Activated CD4-positive, CD25-positive, alpha-beta regulatory T cell (primary cell): ENCODE results near the gene ZNF662.

Experiments used
- DNase-seq, 4 experiments: peaks; one replicate each; lab custom pipeline; 2025; lab: John Stamatoyannopoulos, UW

Gene ZNF662

DNA sequence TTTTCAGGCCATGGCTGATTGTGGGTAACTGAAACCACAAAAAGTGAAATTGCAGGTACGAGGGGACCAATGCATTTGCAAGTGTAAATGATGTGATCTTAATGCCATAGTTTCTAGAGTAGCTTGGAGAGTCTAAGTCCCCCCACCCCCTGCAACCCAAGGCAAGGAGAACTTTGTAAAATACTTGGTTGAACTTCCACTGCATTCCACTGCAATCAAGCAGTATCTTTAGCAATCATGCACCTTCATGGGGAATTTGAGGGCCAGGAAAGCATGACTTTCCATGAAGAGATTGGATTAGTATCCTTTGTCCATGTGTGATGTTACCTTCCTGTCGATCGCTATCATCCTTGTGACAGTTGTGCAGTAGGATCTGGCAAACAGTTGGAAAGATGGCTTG lies 18.9 kb upstream of the ZNF662 start:
- DNase-seq: no peak

DNA sequence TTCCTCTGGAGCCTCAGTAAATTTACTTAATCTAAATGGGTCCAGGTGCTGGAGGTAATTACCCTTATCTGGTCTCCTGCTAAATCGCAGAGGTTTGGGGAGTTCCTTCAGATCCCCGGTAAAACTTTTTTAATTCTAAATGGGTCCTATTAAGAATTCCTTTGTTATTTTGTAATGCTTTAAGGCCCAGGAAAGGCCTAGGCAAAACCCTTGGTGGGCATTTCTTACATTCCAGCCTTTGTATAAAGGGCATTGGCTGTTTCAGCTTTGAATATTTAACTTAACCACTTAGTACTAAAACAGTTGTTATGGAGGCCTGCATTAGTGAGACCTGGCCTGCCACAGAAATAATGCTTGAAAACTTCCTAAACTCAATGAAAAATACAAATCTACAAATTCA lies 14.9 kb upstream of the ZNF662 start:
- DNase-seq: no peak

DNA sequence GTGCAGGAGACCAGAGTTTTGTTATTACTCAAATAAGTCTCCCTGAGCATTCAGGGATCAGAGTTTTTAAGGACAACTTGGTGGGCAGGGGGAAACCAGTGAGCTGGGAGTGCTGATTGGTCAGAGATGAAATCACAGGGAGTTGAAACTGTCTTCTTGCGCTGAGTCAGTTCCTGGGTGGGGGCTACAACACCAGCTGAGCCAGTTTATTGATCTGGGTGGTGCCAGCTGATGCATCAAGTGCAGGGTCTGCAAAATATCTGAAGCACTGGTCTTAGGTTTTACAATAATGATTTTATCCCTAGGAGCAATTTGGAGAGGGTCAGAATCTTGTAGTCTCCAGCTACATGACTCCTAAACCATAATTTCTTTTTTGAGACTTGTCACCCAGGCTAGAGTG lies 13.8 kb upstream of the ZNF662 start:
- DNase-seq: no peak

DNA sequence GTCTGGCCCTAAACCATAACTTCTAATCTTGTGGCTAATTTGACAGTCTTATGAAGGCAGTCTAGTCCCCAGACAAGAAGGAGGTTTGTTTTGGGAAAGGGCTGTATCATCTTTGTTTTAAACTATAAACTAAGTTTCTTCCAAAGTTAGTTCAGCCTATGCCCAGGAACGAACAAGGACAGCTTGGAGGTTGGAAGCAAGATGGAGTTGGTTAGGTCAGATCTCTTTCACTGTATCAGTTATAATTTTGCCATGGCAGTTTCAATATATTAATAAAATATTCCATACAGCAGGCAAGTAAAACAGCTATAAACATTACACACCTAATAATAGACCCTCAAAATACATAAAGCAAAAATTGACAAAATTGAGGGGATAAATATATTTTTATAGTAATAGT lies 13.1 kb upstream of the ZNF662 start:
- no peak for DNase-seq

DNA sequence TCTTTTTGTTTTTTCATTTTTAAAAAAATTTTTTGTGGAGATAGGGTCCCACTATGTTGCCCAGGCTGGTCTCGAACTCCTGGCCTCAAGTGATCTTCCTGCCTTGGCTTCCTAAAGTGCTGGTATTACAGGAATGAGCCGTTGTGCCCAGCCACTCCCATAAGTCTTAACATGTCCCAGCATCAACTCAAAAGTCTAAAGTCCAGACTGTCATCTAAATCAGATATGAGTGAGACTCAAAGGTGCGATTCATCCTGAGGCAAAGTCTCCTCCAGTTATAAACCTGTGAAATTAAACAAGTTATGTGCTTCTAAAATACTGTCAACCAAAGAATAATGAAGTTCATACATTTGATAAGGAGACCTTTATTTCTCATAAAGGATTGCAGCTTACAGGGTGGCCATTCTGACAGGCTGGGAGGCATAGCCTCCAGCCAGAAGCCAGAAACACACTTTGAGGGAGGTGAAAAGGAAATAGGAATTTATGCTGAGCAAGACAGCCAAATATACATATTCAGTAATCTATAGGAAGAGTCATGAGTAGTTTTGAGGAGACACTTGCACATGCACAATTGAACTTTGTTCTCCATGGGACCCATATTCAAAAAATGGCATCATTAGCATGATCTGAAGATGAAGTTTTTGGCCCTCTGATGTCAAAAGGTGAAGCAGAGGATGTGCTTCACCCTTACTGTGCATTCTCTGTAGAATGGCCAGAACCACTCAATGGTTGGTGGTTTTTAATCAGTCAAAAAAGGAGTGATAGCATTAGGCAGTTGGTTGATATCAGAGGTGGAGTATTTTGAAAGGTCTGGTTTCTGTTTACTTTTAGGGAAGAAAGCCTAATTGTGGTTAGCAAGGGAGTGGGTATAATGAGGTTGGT lies 11.0 kb upstream of the ZNF662 start:
- DNase-seq: no peak

- DNase-seq: no peak
Measured at GRCh38 chr3:42895580-42895868, 10.4 kb upstream of the ZNF662 start.

GRCh38 chr3:42898896-42899675 lies 6.9 kb upstream of the ZNF662 start:
- no peak for DNase-seq

GRCh38 chr3:42900226-42901072 lies 5.5 kb upstream of the ZNF662 start:
- no peak for DNase-seq

- no peak for DNase-seq
Measured at GRCh38 chr3:42901073-42901415, 4.9 kb upstream of the ZNF662 start.

DNA sequence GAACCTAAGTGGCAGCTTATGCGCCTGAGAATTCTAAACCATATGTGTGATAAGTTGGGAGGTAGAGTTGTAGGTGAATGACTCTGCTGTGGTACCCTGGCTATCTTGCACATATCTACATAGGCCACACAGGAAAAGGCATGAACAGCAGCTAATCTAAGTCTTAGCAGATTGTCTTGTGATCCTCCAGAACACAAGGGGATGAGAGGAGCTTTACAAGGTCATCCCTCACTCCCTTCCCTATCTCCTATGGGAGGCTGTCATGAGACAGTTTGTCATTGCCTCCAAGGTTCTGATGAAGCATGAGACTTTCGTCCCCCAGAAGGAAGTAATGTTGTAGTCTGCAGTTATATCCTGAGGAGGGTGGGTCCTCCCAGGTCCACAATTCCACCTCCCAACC lies 3.7 kb upstream of the ZNF662 start:
- no peak for DNase-seq

- DNase-seq: no peak
Measured at GRCh38 chr3:42904076-42904475, 1.9 kb upstream of the ZNF662 start.

DNA sequence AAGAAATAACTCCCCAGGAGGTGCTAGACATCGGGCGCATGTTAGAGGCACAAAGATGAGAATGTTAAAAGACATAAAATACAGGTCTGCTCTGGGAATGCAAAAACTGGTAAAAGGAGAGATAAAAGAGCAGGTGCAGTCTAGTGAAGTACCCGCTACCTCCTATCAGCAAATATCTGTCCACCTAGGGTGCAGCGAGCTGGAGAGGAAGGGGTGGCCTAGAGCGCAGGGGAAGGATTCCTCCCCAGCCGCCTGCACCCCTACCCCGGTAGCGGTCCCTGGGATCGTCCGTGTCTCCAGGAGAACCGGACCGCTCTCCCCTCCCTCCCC lies 237 bp upstream of the ZNF662 start:
- no peak for DNase-seq

DNA sequence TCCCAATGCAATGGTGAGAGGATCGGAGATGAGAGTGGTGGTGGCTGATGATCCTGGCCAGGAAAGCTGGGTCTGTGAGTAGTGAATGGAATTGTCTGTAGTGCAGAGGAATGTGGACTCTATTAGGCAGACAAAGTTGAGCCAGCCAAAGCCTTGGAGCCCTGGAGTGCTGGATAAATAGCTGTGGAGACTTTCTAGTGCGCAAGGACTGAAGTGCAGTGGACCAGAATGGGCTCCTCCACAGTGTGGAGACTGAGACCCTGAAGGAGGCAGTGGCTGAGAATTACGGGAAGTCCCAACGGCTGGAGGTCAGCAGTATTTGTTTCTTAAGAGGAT lies 874 bp downstream of the ZNF662 start:
- DNase-seq: no peak

- no peak for DNase-seq
Measured at GRCh38 chr3:42908675-42909074, 2.7 kb downstream of the ZNF662 start.

DNA sequence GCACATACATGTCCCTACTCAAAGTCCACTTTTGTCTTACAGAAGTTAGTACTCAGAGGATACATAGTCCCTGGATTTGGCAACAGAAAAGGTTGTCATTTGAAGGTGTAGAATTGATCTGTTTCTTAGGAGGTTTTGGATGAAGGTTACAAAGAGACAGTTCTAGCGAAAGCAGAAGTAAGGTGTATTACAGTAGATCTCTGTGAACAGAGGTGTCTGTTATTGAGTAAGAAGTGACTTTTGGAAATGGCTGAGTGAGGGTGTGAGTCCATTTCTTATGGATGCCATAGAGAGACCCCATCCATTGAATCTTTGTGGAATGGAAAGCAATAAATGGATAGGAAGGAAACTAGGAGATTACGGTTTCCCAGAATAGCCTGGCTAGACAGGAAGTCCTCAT lies 5.6 kb downstream of the ZNF662 start:
- no peak for DNase-seq

DNA sequence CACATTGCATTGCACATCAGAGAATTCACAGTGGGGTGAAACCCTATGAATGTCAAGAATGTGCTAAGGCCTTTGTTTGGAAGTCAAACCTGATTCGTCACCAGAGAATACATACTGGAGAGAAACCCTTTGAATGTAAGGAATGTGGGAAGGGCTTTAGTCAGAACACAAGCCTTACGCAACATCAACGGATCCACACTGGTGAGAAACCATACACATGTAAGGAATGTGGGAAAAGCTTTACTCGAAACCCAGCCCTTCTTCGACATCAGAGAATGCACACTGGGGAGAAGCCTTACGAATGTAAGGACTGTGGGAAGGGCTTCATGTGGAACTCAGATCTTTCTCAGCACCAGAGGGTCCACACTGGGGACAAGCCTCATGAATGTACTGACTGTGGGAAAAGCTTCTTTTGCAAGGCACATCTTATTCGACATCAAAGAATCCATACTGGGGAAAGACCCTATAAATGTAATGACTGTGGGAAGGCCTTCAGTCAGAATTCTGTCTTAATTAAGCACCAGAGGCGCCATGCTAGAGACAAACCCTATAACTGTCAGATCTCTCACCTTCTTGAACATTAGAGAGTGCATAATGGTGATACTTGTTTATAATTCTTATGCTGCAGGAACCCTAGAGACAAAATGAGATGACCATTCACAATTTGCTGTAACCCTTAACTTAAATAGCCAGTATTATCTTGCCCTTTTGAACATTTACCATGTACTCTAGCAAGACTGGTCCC lies 9.0 kb downstream of the ZNF662 start:
- DNase-seq: no peak

DNA sequence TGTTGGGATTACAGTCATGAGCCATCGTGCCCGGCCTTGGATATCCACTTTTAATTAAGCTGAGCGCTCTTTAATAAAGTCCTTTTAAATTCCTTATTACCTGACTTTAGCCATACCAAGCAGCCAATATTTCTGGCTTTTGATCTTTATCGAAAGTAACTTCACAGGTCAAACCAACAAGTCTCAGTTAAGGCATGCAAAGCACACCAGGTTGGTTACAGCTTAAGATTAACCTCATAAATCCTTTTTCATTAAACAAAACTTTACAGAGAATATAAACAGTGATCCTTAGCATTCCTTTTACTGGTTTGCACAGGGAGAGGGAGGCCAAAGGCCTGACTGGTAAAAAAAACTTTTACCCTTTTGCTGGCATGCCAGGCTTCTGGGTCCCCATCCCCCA lies 17.7 kb downstream of the ZNF662 start:
- no peak for DNase-seq

DNA sequence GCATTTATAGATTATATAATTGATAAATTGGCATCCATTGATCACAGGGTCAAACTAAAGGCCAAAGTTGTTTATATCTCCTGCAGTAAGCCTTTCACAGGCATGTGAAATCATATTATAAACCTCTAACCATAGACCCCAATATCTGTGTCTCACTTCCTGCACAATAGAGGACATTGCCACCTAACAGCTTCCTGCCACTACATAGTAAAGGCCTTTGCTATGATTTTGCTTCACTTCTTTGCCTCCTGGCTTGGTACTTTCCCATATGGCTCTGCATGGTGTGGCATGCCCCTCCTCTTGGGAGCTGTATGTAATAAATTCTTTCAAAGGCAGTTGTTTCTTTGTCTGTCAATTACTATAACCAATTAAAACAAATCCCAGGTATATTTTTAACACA lies 20.4 kb downstream of the ZNF662 start:
- no peak for DNase-seq

GRCh38 chr3:42934111-42934510 lies 28.2 kb downstream of the ZNF662 start:
- no peak for DNase-seq

- DNase-seq: no peak
Measured at GRCh38 chr3:42934910-42935309, 29.0 kb downstream of the ZNF662 start.

DNA sequence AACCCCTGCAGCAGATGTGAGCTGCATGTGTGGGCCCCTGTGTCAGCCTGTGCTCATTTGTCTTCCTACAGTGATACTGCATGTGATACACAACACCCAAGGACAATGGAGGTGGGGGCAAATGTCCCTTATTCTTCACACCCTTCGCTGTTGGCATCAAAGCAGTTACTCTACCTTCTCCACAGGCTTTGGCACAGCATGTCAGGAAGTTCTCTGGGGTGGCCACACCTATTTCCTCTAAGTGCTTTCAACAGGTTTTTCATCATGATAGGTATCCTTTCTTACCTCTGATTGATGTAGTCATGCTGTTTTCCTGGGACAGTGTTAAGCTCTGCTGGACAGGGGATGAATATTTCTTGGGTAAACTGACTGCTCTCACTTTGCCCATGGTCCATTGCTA lies 29.5 kb downstream of the ZNF662 start:
- DNase-seq: no peak
